Calu3 (cell line): ENCODE measurements around the gene ZSCAN5C. TPM values are rescaled to one million over a fixed set of nuclear protein-coding genes. Genes with fewer than 3 reads are reported as not detected.

Source experiments
- BruUV-seq: library from RNA; stranded (reverse); fragments of 400-500 nt; replicated peaks from 2 replicates; lab custom pipeline; 2021; lab: Mats Ljungman, UMichigan
- CTCF ChIA-PET: fragments of 300-600 bp; sonication (Branson Sonifier 250); formaldehyde crosslinking; loops from one replicate; lab custom pipeline; 2022; ENCODE audit warnings: antibody characterized with exemption; lab: Charles Lee
- DNase-seq: peaks from one replicate; pipeline ENCODE4 v3.0.0; 2022
- H3K27ac Mint-ChIP-seq: one replicate; pipeline ENCODE4 v1.8.0; 2022; ENCODE audit warnings: mixed read lengths; ENCODE audit not compliant: unreplicated experiment
- H3K27me3 Mint-ChIP-seq: one replicate; pipeline ENCODE4 v1.8.0; 2022; ENCODE audit warnings: mixed read lengths; ENCODE audit not compliant: unreplicated experiment
- H3K36me3 Mint-ChIP-seq: one replicate; pipeline ENCODE4 v1.8.0; 2022; ENCODE audit warnings: mild to moderate bottlenecking, moderate library complexity, mixed read lengths; ENCODE audit not compliant: insufficient read depth, unreplicated experiment
- H3K4me1 Mint-ChIP-seq: one replicate; pipeline ENCODE4 v1.8.0; 2022; ENCODE audit warnings: mild to moderate bottlenecking, low read depth, mixed read lengths; ENCODE audit not compliant: unreplicated experiment
- H3K4me3 Mint-ChIP-seq: one replicate; pipeline ENCODE4 v1.8.0; 2022; ENCODE audit warnings: mild to moderate bottlenecking, low read depth, moderate library complexity, mixed read lengths; ENCODE audit not compliant: unreplicated experiment
- H3K9me3 Mint-ChIP-seq: one replicate; pipeline ENCODE4 v1.8.0; 2022; ENCODE audit warnings: low read depth, mixed read lengths; ENCODE audit not compliant: unreplicated experiment
- intact Hi-C: fragments of 100-400 bp; cut with micrococcal nuclease; formaldehyde crosslinking; loops from one replicate; pipeline ENCODE4 v1.10.0; 2022; ENCODE audit not compliant: unreplicated experiment
- total RNA-seq: library from RNA; stranded (reverse); gene quantifications from 2 replicates; pipeline ENCODE4 v1.2.3, GENCODE V29; 2022
- TF ChIP-seq, protein P1 (sequence below): fragments of 200-600 bp; IDR thresholded peaks from one replicate; pipeline ENCODE4 v1.8.0; 2022; ENCODE audit warnings: antibody characterized with exemption; ENCODE audit not compliant: unreplicated experiment

The ZSCAN5C gene
- total RNA-seq, 1 experiment from 2014 or later, result not detected

DNA sequence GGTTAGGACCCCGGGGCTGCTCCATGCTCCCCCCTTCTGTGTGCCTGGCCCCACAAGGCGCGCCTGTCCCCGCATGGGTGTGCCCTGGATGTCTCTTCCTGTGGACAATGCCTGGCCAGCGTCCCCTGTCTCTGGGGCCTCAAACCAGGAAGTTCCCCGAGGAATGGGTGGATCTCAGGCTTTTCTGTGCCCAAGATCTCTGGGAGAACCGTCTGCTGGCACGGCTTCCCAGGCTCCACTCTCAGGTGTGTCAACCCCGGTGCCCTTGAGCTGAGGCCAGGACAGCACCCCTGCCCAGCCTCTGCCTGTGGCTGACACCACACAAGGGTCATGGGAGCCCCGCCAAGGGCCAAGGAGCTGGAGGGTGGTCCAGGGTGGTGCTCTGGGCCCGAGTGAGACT, 45.3 kb upstream of the ZSCAN5C start:
- Mint-ChIP-seq H3K4me3 (no peak overlapping the region), H3K36me3 (peaks cover 48% of the 10 kb centered on the region), H3K27ac (no peak overlapping the region), H3K9me3 (peaks cover 3% of the 10 kb centered on the region), H3K4me1 (no peaks in the 10 kb centered on the region), H3K27me3 (no peaks in the 10 kb centered on the region)
- CTCF ChIA-PET, result no interaction called here
- no TSS peak for BruUV-seq
- no peak for DNase-seq
- TF ChIP-seq, protein P1, sequence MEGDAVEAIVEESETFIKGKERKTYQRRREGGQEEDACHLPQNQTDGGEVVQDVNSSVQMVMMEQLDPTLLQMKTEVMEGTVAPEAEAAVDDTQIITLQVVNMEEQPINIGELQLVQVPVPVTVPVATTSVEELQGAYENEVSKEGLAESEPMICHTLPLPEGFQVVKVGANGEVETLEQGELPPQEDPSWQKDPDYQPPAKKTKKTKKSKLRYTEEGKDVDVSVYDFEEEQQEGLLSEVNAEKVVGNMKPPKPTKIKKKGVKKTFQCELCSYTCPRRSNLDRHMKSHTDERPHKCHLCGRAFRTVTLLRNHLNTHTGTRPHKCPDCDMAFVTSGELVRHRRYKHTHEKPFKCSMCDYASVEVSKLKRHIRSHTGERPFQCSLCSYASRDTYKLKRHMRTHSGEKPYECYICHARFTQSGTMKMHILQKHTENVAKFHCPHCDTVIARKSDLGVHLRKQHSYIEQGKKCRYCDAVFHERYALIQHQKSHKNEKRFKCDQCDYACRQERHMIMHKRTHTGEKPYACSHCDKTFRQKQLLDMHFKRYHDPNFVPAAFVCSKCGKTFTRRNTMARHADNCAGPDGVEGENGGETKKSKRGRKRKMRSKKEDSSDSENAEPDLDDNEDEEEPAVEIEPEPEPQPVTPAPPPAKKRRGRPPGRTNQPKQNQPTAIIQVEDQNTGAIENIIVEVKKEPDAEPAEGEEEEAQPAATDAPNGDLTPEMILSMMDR, result no peak
- intact Hi-C loops, result no loop called here

DNA sequence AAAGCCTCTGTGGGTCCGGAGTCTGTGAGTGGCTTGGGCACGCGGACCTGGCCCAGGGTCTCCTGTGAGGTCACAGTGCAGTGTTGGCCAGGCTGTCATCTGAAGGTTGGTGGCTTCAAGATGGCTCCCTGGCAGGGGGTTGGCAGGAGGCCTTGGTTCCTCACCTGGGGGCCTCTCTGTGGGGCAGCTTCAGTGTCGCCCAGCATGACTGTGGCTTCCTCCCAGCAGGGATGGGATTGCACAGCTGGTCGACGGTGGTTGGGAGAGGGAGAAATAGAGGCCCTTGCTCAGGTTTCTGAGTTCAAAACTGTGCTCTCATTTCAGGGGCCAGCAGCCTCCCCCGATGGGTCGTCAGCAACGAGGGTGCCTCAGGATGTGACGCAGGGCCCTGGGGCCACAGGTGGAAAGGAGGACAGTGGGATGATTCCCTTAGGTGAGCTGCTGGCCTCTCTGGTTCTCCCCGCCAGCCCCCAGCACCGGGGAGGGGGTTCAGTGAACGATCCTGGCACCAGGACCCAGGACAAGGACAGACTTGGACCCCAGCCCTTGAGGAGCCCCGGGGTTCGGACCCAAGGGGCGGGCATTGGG, 43.8 kb upstream of the ZSCAN5C start:
- intact Hi-C loops, result no loop called here
- H3K36me3 Mint-ChIP-seq, result peaks cover 57% of the 10 kb centered on the region
- DNase-seq, result no peak
- TF ChIP-seq, protein P1, result no peak
- no peak overlapping the region for H3K27ac Mint-ChIP-seq
- no peaks in the 10 kb centered on the region for H3K27me3 Mint-ChIP-seq
- H3K9me3 Mint-ChIP-seq, result peaks cover 3% of the 10 kb centered on the region
- no peak overlapping the region for H3K4me3 Mint-ChIP-seq
- no peaks in the 10 kb centered on the region for H3K4me1 Mint-ChIP-seq
- CTCF ChIA-PET, result interaction anchor here (0.6 kb wide), 1 partner anchor 10 kb away, joined by 4 read pairs; no protein-coding TSS in a partner anchor
- no TSS peak for BruUV-seq

DNA sequence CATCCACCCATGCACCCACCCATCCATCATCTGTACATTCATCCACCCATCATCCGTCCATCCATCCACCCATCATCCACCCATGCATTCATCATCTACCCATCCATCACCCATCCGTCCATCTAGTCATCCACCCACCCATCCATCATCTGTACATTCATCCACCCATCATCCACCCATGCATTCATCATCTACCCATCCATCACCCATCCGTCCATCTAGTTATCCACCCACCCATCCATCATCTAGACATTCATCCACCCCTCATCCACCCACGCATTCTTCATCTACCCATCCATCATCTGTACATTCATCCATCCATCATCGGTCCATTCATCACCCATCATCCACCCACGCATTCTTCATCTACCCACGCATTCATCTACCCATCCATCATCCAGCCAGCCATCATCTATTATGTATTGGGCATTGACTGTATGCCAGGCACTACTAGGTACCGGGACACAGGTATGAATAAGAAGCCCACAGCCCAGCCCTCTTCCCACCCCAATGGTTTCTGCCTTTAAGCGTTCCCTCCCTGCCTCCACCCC, 43.0 kb upstream of the ZSCAN5C start:
- no peak for DNase-seq
- intact Hi-C loops, result no loop called here
- CTCF ChIA-PET, result no interaction called here
- no peaks in the 10 kb centered on the region for H3K27me3 Mint-ChIP-seq
- TF ChIP-seq, protein P1, result no peak
- H3K4me3 Mint-ChIP-seq, result no peak overlapping the region
- no TSS peak for BruUV-seq
- H3K27ac Mint-ChIP-seq, result peak overlapping the region; percentile 1
- H3K36me3 Mint-ChIP-seq, result peaks cover 57% of the 10 kb centered on the region
- no peaks in the 10 kb centered on the region for H3K4me1 Mint-ChIP-seq
- H3K9me3 Mint-ChIP-seq, result peaks cover 3% of the 10 kb centered on the region

DNA sequence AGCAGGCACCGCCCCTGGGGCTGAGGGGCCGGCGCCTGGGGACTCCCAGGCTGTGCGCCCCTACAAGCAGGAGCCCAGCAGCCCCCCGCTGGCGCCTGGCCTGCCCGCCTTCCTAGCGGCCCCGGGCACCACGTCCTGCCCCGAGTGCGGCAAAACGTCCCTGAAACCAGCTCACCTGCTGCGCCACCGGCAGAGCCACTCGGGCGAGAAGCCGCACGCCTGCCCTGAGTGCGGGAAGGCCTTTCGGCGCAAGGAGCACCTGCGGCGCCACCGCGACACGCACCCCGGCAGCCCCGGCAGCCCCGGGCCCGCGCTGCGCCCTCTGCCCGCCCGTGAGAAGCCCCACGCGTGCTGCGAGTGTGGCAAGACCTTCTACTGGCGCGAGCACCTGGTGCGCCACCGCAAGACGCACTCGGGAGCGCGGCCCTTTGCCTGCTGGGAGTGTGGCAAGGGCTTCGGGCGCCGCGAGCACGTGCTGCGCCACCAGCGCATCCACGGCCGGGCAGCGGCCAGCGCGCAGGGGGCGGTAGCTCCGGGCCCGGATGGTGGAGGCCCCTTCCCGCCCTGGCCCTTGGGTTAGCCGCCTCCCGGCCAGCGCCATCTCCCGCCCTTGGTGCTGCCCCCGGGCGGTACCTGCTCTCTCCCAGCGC, 42.3 kb upstream of the ZSCAN5C start:
- BruUV-seq, result no TSS peak
- CTCF ChIA-PET, result no interaction called here

More for the DNA sequence above, 42.3 kb upstream of the ZSCAN5C start:
- H3K4me3 Mint-ChIP-seq, result no peak overlapping the region
- no peak for DNase-seq
- intact Hi-C loops, result no loop called here
- peaks cover 3% of the 10 kb centered on the region for H3K9me3 Mint-ChIP-seq
- TF ChIP-seq, protein P1, result no peak
- peak overlapping the region; percentile 25 for H3K27ac Mint-ChIP-seq
- no peaks in the 10 kb centered on the region for H3K4me1 Mint-ChIP-seq
- H3K36me3 Mint-ChIP-seq, result peaks cover 57% of the 10 kb centered on the region
- no peaks in the 10 kb centered on the region for H3K27me3 Mint-ChIP-seq
